Cardiac muscle cell (in vitro differentiated cells and primary cell): ENCODE data around the gene SOD3. TPM values are rescaled to one million over a fixed set of nuclear protein-coding genes. Genes with fewer than 3 reads are reported as not detected.

Source experiments
- DNase-seq, 2 donors: peaks; one replicate each; pipeline versions ENCODE4 v3.0.0 to v3.0.0-alpha.2; 2010 to 2017; ENCODE audit warnings: low read depth in 1 of 2, low spot score in 1 of 2
- H3K27ac ChIP-seq: fragments of 200-600 bp; sonication (generic); 2 replicates; pipeline ENCODE4 v1.5.1; 2016
- H3K27me3 ChIP-seq: fragments of 200-600 bp; sonication (generic); 2 replicates; pipeline ENCODE4 v1.6.0; 2016; ENCODE audit warnings: control low read depth
- H3K36me3 ChIP-seq: fragments of 200-600 bp; sonication (generic); 2 replicates; pipeline ENCODE4 v1.5.1; 2016; ENCODE audit warnings: control low read depth
- H3K4me1 ChIP-seq: fragments of 200-600 bp; sonication (generic); 2 replicates; pipeline ENCODE4 v1.8.1; 2017; ENCODE audit warnings: low read depth, mild to moderate bottlenecking, mixed run types
- H3K4me3 ChIP-seq: fragments of 200-600 bp; sonication (generic); 2 replicates; pipeline ENCODE4 v1.5.1; 2016; ENCODE audit warnings: mild to moderate bottlenecking
- H3K9me3 ChIP-seq: fragments of 200-600 bp; sonication (generic); 2 replicates; pipeline ENCODE4 v1.5.1; 2017; ENCODE audit warnings: low read depth, mild to moderate bottlenecking, control low read depth
- polyA plus RNA-seq: library from polyadenylated mRNA; unstranded; fragments of >200 nt; fragmentation: Nextera tagmentation; extraction: Ambion mirVana; gene quantifications from 2 replicates; pipeline ENCODE4 v1.2.1, GENCODE V29; 2016
- total RNA-seq: library from RNA; depleted of rRNA; stranded (reverse); fragments of >200 nt; gene quantifications from 2 replicates; pipeline ENCODE4 v1.2.3, GENCODE V29; 2016
- TF ChIP-seq, protein P1 (sequence below): IDR thresholded peaks from 2 replicates; pipeline ENCODE4 v1.5.1; 2012; ENCODE audit warnings: low read depth, mild to moderate bottlenecking, low read length

The SOD3 gene
- total and polyA plus RNA-seq, 2 experiments from 2014 or later = 30.2 to 31.0 TPM

DNA sequence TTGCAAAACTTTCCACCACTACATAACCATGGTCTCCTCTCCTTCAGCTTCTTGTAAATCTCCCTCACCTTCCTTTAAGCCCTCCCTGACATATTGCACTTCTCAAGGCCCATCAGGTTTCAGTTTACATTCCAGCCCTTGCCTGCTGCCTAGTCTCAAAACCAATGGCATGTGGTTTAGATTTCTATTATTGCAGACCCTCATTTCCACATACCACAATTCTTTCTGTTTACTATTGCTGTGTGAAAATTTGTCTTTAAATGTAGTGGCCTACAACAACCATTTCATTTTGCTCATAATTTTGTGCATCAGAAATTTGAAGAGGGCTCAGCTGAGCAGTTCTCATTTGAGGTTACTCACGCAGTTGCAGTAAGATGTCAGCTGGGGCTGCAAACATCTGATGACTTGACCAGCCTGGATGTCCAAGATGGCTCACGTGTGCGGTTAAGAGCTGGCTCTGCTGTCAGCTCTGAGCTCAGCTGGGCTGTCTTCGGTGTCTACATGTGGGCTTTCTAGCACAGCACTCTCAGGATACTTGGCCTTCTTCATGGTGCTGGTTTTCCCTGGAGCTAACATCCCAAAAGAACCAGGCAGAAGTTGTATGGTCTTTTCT, 29.9 kb upstream of the SOD3 start:
- Histone ChIP-seq H3K9me3 (no peaks in the 10 kb centered on the region), H3K36me3 (no peaks in the 10 kb centered on the region), H3K4me1 (peaks cover 4% of the 10 kb centered on the region), H3K27ac (no peak overlapping the region), H3K27me3 (no peaks in the 10 kb centered on the region), H3K4me3 (no peak overlapping the region)
- TF ChIP-seq, protein P1, sequence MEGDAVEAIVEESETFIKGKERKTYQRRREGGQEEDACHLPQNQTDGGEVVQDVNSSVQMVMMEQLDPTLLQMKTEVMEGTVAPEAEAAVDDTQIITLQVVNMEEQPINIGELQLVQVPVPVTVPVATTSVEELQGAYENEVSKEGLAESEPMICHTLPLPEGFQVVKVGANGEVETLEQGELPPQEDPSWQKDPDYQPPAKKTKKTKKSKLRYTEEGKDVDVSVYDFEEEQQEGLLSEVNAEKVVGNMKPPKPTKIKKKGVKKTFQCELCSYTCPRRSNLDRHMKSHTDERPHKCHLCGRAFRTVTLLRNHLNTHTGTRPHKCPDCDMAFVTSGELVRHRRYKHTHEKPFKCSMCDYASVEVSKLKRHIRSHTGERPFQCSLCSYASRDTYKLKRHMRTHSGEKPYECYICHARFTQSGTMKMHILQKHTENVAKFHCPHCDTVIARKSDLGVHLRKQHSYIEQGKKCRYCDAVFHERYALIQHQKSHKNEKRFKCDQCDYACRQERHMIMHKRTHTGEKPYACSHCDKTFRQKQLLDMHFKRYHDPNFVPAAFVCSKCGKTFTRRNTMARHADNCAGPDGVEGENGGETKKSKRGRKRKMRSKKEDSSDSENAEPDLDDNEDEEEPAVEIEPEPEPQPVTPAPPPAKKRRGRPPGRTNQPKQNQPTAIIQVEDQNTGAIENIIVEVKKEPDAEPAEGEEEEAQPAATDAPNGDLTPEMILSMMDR = no peak
- no peak for DNase-seq

DNA sequence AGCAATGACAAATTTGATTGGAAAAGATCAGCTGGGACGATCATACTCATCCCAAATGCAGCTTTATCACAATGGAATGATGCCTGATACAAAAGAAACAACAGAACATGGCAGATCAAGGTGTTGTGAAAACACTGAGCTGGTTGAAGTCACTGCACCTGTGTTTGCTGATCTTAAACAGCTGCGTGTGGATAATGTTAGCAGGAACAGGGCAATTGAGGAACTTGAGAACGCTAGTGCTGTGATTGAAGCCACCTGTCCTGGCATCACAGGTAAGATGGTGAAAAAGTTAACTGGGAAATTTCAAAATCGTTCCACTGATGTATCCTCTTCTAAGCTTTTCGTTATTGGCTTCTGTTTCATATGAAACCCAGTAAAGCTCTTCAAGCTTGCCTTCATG, 27.4 kb upstream of the SOD3 start:
- H3K36me3 ChIP-seq = no peaks in the 10 kb centered on the region
- no peak overlapping the region for H3K4me3 ChIP-seq
- H3K27ac ChIP-seq = no peak overlapping the region
- peaks cover 4% of the 10 kb centered on the region for H3K4me1 ChIP-seq
- TF ChIP-seq, protein P1 = no peak
- no peaks in the 10 kb centered on the region for H3K9me3 ChIP-seq
- no peak for DNase-seq
- no peaks in the 10 kb centered on the region for H3K27me3 ChIP-seq

DNA sequence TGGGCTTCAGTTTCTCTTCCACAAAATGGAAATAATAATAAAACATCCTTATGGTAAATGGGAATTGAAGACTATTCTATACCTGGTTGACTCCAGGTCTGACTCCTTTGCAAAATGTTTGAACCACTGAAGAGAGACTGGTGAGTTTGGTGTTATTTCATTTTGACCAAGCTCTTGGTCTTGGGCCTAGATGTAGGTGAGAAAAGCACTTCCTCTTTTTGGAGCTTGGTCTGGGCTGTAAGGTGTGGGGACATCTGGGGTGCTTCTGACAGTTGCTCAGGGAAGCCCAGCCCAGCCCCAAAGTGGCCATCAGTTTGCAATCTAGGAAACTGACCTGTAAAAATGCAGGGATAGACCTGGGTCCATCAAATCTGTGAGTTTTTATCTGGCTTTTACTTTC, 26.8 kb upstream of the SOD3 start:
- Histone ChIP-seq H3K27ac (no peak overlapping the region), H3K4me1 (peaks cover 4% of the 10 kb centered on the region), H3K9me3 (no peaks in the 10 kb centered on the region), H3K4me3 (no peak overlapping the region), H3K27me3 (no peaks in the 10 kb centered on the region), H3K36me3 (no peaks in the 10 kb centered on the region)
- no peak for DNase-seq
- TF ChIP-seq, protein P1 = no peak

DNA sequence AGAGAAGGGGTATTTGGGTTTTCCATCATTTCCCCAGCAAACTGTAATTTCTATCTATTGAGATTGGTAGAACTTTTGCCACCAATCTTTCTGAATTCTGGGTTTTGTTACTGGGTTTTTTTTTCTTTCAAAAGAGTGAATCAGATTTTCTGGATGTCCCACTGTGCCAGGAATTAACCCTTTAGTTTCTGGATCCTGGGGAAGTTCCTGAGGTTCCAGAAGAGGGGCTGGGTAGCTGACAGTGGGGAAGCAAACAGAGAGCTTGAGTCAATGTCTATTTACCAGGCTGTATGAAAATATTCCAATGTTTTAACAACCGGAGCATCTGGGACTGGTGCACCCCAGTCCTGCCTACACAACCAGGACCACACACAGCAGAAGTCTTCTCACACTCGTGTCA, 25.8 kb upstream of the SOD3 start:
- no peak overlapping the region for H3K4me3 ChIP-seq
- TF ChIP-seq, protein P1 = no peak
- H3K4me1 ChIP-seq = peaks cover 4% of the 10 kb centered on the region
- DNase-seq = no peak
- H3K27ac ChIP-seq = no peak overlapping the region
- no peaks in the 10 kb centered on the region for H3K36me3 ChIP-seq
- H3K27me3 ChIP-seq = no peaks in the 10 kb centered on the region
- no peaks in the 10 kb centered on the region for H3K9me3 ChIP-seq

DNA sequence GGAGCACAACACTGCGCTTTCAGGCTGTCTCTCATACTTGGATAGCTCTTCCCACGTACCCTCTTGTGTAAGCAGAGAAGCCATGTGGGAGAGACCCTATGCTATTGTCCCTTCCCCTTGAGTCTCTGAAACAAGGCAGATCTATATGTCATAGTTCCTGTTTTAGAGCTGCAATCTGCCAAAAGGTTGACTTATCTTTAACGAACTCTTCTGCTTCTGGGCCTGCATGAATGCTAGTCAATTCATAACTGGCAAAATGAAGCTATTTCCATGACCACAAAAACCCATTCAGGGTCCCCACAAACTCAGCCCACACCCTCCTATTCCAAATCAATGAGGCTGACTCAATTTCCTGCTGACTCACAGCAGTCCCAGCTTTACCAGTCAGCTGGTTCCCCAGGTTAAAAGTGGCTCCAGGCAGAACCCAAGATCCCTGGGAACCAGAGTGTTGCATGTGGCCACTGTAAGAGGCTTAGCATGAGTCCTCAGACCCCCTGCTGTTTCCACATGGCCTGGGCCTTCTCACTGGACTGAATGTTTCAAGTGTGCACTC, 25.3 kb upstream of the SOD3 start:
- no peaks in the 10 kb centered on the region for H3K27me3 ChIP-seq
- no peak overlapping the region for H3K27ac ChIP-seq
- H3K9me3 ChIP-seq = no peaks in the 10 kb centered on the region
- peak; percentile 4 to 52 for DNase-seq
- peaks cover 4% of the 10 kb centered on the region for H3K4me1 ChIP-seq
- H3K36me3 ChIP-seq = no peaks in the 10 kb centered on the region
- no peak overlapping the region for H3K4me3 ChIP-seq
- TF ChIP-seq, protein P1 = no peak
